ENCODE results near the gene VWA8.
"Not testable (repeated sequence)": the region's sequence is repeated elsewhere in the genome, so short reads cannot be mapped to it uniquely, and the experiment has no call there.

Gene VWA8

DNA sequence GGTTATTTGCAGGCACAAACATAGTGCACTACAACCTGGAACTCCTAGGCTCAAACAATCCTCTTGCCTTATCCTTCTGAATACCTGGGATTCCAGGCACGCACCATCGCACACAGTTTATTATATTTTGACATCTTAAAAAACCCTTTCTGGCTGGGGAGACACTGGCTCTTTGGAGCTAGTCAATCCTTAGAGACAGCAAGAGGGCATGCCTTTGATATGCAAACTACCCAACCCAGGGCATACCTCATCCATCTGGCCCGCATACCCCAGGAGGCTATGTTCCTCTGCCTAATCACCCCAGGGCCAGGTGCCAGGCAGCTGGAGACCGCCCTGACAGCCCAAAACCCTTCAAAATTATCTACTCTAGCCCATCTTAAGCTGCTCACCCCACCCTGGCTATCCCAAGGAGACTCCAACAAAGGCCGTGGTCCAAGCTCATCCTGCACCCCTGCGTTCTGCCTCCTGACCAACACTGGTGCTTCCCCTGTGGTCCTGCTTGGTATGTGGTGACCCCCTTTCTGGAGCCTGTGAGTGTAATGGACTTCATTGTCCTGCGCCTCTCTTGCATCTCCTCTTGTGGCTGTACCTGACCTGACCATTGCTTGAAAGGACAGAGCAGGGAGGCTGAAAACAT lies 417.1 kb downstream of the VWA8 start:
- no peak for DNase-seq (ENCODE audit: low read depth, low spot score)

DNA sequence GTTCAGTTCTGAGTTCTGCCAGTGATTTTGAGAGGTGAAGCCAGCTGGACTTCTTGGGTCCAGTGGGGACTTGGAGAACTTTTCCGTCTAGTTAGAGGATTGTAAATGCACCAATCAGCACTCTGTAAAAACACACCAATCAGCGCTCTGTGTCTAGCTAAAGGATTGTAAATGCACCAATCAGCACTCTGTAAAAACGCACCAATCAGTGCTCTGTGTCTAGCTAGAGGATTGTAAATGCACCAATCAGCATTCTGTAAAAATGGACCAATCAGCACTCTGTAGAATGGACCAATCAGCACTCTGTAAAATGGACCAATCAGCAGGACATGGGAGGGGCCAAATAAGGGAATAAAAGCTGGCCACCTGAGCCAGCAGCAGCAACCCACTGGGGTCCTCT lies 418.1 kb downstream of the VWA8 start:
- CTCF ChIA-PET, result interaction anchor here (1.7 kb wide), 1 partner anchor 9 kb away, joined by 4 read pairs; no protein-coding TSS in a partner anchor
- POLR2A ChIA-PET; H3K4me3 ChIP-seq (ENCODE audit: low read depth, low read length); DNase-seq (ENCODE audit: low read depth, low spot score): not testable (repeated sequence)

More for the DNA sequence above, 417.1 kb downstream of the VWA8 start:
- TF ChIP-seq, protein P1, sequence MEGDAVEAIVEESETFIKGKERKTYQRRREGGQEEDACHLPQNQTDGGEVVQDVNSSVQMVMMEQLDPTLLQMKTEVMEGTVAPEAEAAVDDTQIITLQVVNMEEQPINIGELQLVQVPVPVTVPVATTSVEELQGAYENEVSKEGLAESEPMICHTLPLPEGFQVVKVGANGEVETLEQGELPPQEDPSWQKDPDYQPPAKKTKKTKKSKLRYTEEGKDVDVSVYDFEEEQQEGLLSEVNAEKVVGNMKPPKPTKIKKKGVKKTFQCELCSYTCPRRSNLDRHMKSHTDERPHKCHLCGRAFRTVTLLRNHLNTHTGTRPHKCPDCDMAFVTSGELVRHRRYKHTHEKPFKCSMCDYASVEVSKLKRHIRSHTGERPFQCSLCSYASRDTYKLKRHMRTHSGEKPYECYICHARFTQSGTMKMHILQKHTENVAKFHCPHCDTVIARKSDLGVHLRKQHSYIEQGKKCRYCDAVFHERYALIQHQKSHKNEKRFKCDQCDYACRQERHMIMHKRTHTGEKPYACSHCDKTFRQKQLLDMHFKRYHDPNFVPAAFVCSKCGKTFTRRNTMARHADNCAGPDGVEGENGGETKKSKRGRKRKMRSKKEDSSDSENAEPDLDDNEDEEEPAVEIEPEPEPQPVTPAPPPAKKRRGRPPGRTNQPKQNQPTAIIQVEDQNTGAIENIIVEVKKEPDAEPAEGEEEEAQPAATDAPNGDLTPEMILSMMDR (IDR thresholded peaks at IDR 0.05; ENCODE audit: insufficient read depth, low read length, missing control alignments), result no peak
- ChIA-PET POLR2A (no interaction called here), CTCF (interaction anchor here (1.7 kb wide), 1 partner anchor 10 kb away, joined by 4 read pairs; no protein-coding TSS in a partner anchor)
- no peak overlapping the region for H3K4me3 ChIP-seq (ENCODE audit: low read depth, low read length)

DNA sequence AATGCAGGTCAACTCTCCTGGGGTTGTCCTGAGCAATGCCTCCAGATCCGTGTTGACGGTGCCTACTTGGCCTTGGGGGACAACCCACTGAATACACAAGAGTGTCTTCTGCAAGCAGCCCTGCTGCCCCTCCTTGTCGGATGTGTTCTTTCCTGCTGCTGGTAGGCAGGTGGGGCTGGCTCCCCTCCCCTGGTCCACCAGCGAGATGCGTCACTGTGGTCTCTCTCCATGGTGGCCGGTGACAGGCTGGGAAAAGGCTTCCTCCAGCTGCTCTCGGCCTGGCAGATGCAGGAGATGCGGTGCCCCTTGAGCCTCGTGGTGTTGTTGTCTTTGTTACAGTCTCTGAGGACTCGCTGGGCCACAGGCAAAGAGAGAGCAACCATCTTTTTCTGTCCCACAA lies 418.6 kb downstream of the VWA8 start:
- H3K4me3 ChIP-seq (ENCODE audit: low read depth, low read length), result no peak overlapping the region
- ChIA-PET POLR2A (no interaction called here), CTCF (no interaction called here)
- DNase-seq (ENCODE audit: low read depth, low spot score), result no peak
- TF ChIP-seq, protein P1 (IDR thresholded peaks at IDR 0.05; ENCODE audit: insufficient read depth, low read length, missing control alignments), result no peak

DNA sequence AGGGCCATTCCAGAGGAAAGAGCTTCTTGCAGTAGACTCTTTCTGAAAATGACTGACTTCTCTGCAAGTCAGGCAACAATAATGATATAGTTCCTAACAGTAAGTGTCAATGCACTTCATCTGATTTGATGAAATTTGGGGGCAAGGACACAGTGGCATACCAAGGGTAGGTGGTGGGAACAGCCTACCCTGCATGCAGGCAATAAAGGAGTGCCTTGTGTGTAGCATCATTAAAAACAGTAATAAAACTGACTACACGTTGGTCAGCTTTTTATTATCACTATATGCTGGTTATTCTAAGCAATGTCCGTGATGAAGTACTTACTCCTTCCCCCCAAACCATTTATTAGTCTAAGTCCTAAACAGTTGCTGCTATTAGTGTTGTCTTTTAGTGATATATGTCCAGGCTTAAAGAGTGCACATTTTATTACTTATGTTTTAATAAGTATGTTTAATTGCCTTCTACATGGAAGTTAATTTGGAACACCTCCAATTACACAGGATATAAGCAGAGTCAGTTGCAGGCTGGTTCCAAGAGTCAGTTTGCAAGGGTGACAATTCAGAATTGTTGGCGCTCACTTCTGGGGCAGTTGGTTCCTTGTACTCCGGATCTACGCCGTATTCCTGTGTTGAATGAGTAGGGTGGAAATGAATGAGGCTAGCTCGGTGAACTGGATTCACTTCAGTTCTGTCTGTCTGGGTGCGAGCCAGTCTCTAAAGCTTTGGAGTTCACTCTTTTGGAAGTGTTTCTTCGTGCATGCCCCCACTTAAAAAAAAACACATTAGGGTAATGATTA lies 419.6 kb downstream of the VWA8 start:
- ChIA-PET POLR2A (no interaction called here), CTCF (no interaction called here)
- no peak overlapping the region for H3K4me3 ChIP-seq (ENCODE audit: low read depth, low read length)
- TF ChIP-seq, protein P1 (IDR thresholded peaks at IDR 0.05; ENCODE audit: insufficient read depth, low read length, missing control alignments), result no peak
- no peak for DNase-seq (ENCODE audit: low read depth, low spot score)

DNA sequence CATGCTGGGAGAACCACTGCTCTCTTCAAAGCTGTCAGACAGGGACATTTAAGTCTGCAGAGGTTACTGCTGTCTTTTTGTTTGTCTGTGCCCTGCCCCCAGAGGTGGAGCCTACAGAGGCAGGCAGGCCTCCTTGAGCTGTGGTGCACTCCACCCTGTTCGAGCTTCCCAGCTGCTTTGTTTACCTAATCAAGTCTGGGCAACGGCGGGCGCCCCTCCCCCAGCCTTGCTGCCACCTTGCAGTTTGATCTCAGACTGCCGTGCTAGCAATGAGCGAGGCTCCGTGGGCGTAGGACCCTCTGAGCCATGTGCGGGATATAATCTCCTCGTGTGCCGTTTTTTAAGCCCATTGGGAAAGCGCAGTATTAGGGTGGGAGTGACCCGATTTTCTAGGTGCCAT lies 420.7 kb downstream of the VWA8 start:
- CTCF ChIA-PET; DNase-seq (ENCODE audit: low read depth, low spot score); POLR2A ChIA-PET; H3K4me3 ChIP-seq (ENCODE audit: low read depth, low read length): not testable (repeated sequence)

DNA sequence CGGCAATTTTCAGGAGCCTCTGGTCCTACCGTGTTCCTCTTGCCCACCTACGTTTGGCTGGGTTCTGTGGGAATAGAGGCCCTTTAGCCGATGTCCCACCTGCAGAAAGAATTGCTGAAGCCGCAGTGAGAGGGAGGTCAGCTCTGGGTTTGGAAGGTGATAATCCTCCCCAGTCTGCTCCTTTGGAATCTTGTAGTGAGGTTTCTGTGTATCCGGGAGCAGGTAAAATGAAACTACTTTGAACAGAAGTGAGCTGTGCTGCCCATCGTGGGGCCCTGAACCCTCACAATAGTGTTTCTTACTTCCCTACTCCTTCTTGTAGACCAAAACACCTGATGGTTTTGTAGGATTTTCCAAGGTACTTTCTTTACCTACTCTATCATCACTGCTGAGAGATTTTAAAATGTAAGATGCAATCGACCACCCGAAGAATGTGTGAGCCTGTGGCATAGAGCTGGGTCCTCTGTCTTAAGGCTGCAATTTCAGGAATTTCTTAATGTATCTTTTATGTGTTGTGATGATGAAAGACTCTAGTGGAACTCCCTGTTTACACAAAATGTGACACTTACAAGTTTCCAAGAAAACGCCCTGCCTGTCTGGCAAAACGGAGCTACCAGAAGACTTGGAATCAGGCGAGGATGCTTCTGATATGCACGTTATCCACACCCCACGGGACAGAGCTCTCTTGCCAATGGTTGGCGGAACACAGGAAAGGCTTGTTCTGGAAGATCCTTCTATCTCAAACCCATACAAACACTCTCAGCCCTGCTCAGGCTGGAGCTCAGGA lies 427.4 kb downstream of the VWA8 start:
- POLR2A ChIA-PET, result no interaction called here

More for the DNA sequence above, 427.4 kb downstream of the VWA8 start:
- CTCF ChIA-PET, result interaction anchor here (1.3 kb wide), 1 partner anchor 10 kb away, joined by 4 read pairs; no protein-coding TSS in a partner anchor
- H3K4me3 ChIP-seq (ENCODE audit: low read depth, low read length), result no peak overlapping the region
- TF ChIP-seq, protein P1 (IDR thresholded peaks at IDR 0.05; ENCODE audit: insufficient read depth, low read length, missing control alignments), result no peak
- DNase-seq (ENCODE audit: low read depth, low spot score), result no peak

All from AG04449 (cell line).